Hepatocyte (in vitro differentiated cells): ENCODE data around the gene TUT7. TPM values are rescaled to one million over a fixed set of nuclear protein-coding genes. Genes with fewer than 3 reads are reported as not detected.

Experiments used
- DNase-seq: peaks from one replicate; pipeline ENCODE4 v3.0.0-alpha.2; 2016; ENCODE audit warnings: low spot score
- H2AFZ ChIP-seq: fragments of 200-600 bp; sonication (generic); 2 replicates; pipeline ENCODE4 v1.6.0; 2016; ENCODE audit warnings: antibody characterized with exemption, mild to moderate bottlenecking
- H3K27ac ChIP-seq: fragments of 200-600 bp; sonication (generic); 2 replicates; pipeline ENCODE4 v1.5.1; 2016; ENCODE audit warnings: mild to moderate bottlenecking
- H3K27me3 ChIP-seq: fragments of 200-600 bp; sonication (generic); 2 replicates; pipeline ENCODE4 v1.6.1; 2016
- H3K36me3 ChIP-seq: fragments of 200-600 bp; sonication (generic); replicated peaks from 2 replicates; pipeline ENCODE4 v1.5.1; 2016; ENCODE audit warnings: low read depth; ENCODE audit not compliant: insufficient read depth
- H3K4me1 ChIP-seq: fragments of 200-600 bp; sonication (generic); 2 replicates; pipeline ENCODE4 v1.5.1; 2016; ENCODE audit warnings: mild to moderate bottlenecking, moderate library complexity; ENCODE audit not compliant: insufficient read depth
- H3K4me2 ChIP-seq: fragments of 200-600 bp; sonication (generic); 2 replicates; pipeline ENCODE4 v1.6.0; 2016
- H3K4me3 ChIP-seq: fragments of 200-600 bp; sonication (generic); 2 replicates; pipeline ENCODE4 v1.5.1; 2016; ENCODE audit warnings: mild to moderate bottlenecking
- H3K79me2 ChIP-seq: fragments of 200-600 bp; sonication (generic); 2 replicates; pipeline ENCODE4 v1.6.0; 2017; ENCODE audit warnings: mild to moderate bottlenecking
- H3K9me2 ChIP-seq: fragments of 200-600 bp; sonication (generic); replicated peaks from 2 replicates; pipeline ENCODE4 v1.6.0; 2017; ENCODE audit warnings: mild to moderate bottlenecking; ENCODE audit not compliant: insufficient read depth
- H3K9me3 ChIP-seq: fragments of 200-600 bp; sonication (generic); 2 replicates; pipeline ENCODE4 v1.5.1; 2016; ENCODE audit warnings: low read depth, mild to moderate bottlenecking
- H4K20me1 ChIP-seq: fragments of 200-600 bp; sonication (generic); 2 replicates; pipeline ENCODE4 v1.6.0; 2016; ENCODE audit warnings: mild to moderate bottlenecking; ENCODE audit not compliant: insufficient read depth, poor library complexity, severe bottlenecking
- EZH2 ChIP-seq: fragments of 200-600 bp; sonication (generic); IDR thresholded peaks from 2 replicates; pipeline ENCODE4 v1.6.1; 2016; ENCODE audit warnings: antibody characterized with exemption, mild to moderate bottlenecking, borderline replicate concordance
- EZH2phosphoT487 ChIP-seq: fragments of 200-600 bp; sonication (generic); IDR thresholded peaks from one replicate; pipeline ENCODE4 v1.6.1; 2018; ENCODE audit warnings: antibody characterized with exemption, mild to moderate bottlenecking, low read depth, moderate library complexity; ENCODE audit not compliant: unreplicated experiment, severe bottlenecking
- WGBS: methylation state at CpG from one replicate; pipeline ENCODE4 v1.1.6; 2016; ENCODE audit warnings: low lambda C conversion rate; ENCODE audit errors: missing lambda C conversion rate; 5-methylcytosine and 5-hydroxymethylcytosine counted together
- polyA plus RNA-seq: library from polyadenylated mRNA; unstranded; fragments of >200 nt; fragmentation: Nextera tagmentation; extraction: Ambion mirVana; gene quantifications from 2 replicates; pipeline ENCODE4 v1.2.1, GENCODE V29; 2016
- total RNA-seq: library from RNA; depleted of rRNA; stranded (reverse); fragments of >200 nt; gene quantifications from 2 replicates; pipeline ENCODE4 v1.2.3, GENCODE V29; 2014
- TF ChIP-seq, protein P1 (sequence below): fragments of 200-600 bp; sonication (generic); IDR thresholded peaks from 2 replicates; pipeline ENCODE4 v1.5.1; 2016; ENCODE audit warnings: antibody characterized with exemption, mild to moderate bottlenecking; ENCODE audit not compliant: poor library complexity

Gene TUT7
- total and polyA plus RNA-seq, 2 experiments from 2014 or later: 21.5 to 33.1 TPM

DNA sequence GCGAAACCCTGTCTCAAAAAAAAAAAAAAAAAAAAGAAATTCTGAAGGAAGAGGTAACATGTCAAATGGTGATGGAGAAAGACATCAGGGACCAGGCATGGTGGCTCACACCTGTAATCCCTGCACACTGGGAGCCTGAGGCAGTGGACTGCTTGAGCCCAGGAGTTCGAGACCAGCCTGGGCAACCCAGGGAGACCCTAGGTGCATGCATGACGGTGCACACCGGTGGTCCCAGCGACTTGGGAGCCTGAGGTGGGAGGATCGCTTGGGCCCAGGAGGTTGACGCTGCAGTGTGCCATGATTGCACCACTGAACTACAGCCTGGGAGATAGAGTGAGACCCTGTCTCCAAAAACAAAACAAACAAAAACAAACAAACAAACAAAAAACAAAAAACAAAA lies 73.6 kb downstream of the TUT7 start:
- peaks cover 25% of the 10 kb centered on the region for H3K4me1 ChIP-seq
- no peak overlapping the region for H2AFZ ChIP-seq
- no peak overlapping the region for H3K27ac ChIP-seq
- peaks cover 59% of the 10 kb centered on the region for H3K79me2 ChIP-seq
- H3K36me3 ChIP-seq: no peaks in the 10 kb centered on the region
- peak overlapping the region; percentile 83 for H3K4me2 ChIP-seq
- no peaks in the 10 kb centered on the region for H3K9me2 ChIP-seq
- H3K9me3 ChIP-seq: no peaks in the 10 kb centered on the region
- no peaks in the 10 kb centered on the region for H3K27me3 ChIP-seq
- 96% methylated on average over 6 of the region's 7 CpGs for WGBS
- no peak for DNase-seq
- no peak overlapping the region for H3K4me3 ChIP-seq
- TF ChIP-seq EZH2 (no peak), EZH2phosphoT487 (no peak)
- TF ChIP-seq, protein P1, sequence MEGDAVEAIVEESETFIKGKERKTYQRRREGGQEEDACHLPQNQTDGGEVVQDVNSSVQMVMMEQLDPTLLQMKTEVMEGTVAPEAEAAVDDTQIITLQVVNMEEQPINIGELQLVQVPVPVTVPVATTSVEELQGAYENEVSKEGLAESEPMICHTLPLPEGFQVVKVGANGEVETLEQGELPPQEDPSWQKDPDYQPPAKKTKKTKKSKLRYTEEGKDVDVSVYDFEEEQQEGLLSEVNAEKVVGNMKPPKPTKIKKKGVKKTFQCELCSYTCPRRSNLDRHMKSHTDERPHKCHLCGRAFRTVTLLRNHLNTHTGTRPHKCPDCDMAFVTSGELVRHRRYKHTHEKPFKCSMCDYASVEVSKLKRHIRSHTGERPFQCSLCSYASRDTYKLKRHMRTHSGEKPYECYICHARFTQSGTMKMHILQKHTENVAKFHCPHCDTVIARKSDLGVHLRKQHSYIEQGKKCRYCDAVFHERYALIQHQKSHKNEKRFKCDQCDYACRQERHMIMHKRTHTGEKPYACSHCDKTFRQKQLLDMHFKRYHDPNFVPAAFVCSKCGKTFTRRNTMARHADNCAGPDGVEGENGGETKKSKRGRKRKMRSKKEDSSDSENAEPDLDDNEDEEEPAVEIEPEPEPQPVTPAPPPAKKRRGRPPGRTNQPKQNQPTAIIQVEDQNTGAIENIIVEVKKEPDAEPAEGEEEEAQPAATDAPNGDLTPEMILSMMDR: no peak
- H4K20me1 ChIP-seq: peaks cover 11% of the 10 kb centered on the region

DNA sequence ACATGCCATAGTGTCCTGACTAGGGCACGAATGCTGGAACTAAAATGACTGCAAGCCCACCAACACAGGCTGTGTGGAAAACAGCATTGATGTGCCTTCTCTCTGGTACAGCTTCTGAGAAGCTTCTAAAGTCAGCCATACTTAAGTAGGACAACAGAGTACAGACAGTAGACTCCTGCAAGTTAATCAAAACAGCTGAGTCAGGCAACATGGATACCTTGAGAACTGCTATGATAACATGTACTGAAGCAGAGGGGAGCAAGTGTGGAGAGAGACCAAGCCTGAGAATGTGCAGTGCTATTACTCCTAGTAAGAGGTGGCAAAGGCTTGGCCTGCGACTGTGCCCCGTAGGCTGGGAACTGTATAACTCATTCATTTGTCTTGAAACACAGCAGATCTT lies 74.4 kb downstream of the TUT7 start:
- TF ChIP-seq EZH2 (no peak), EZH2phosphoT487 (no peak)
- TF ChIP-seq, protein P1: no peak
- WGBS: 84% methylated on average over 3 of the region's 3 CpGs
- DNase-seq: peak; percentile 23
- H3K27ac ChIP-seq: peak overlapping the region; percentile 62
- H3K9me3 ChIP-seq: no peaks in the 10 kb centered on the region
- peak overlapping the region; percentile 68 for H3K4me2 ChIP-seq
- H3K27me3 ChIP-seq: no peaks in the 10 kb centered on the region
- H3K4me3 ChIP-seq: no peak overlapping the region
- H2AFZ ChIP-seq: no peak overlapping the region
- H3K36me3 ChIP-seq: no peaks in the 10 kb centered on the region
- H3K4me1 ChIP-seq: peaks cover 25% of the 10 kb centered on the region
- peaks cover 11% of the 10 kb centered on the region for H4K20me1 ChIP-seq
- peaks cover 66% of the 10 kb centered on the region for H3K79me2 ChIP-seq
- H3K9me2 ChIP-seq: no peaks in the 10 kb centered on the region

DNA sequence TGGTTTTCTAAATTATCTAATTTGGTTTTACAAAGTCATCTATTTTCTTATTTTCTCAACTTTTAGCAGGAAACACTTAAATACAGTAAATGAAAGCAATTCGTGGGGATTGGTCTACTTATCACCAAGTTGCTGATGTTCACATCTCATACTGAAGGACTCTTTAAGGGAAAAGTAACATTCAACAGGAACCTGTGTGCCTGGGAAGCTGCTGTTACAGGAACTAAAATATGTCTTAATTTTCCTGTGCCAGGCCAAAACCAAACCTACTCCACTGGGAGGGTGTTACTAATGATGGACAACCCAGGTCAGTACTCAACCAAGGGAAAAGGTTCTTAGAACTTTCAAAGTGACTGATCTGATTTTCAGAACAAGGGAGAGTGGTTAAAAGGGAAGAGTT lies 77.1 kb downstream of the TUT7 start:
- Histone ChIP-seq H2AFZ (no peak overlapping the region), H3K4me3 (no peak overlapping the region), H3K27me3 (no peaks in the 10 kb centered on the region), H3K4me2 (no peak overlapping the region), H3K36me3 (no peaks in the 10 kb centered on the region), H3K9me2 (no peaks in the 10 kb centered on the region), H3K4me1 (peaks cover 18% of the 10 kb centered on the region), H4K20me1 (peaks cover 11% of the 10 kb centered on the region), H3K9me3 (no peaks in the 10 kb centered on the region), H3K79me2 (peaks cover 77% of the 10 kb centered on the region), H3K27ac (no peak overlapping the region)
- no peak for DNase-seq
- WGBS: 75% methylated on average over 1 of the region's 1 CpG
- TF ChIP-seq, protein P1: no peak
- TF ChIP-seq EZH2 (no peak), EZH2phosphoT487 (no peak)

DNA sequence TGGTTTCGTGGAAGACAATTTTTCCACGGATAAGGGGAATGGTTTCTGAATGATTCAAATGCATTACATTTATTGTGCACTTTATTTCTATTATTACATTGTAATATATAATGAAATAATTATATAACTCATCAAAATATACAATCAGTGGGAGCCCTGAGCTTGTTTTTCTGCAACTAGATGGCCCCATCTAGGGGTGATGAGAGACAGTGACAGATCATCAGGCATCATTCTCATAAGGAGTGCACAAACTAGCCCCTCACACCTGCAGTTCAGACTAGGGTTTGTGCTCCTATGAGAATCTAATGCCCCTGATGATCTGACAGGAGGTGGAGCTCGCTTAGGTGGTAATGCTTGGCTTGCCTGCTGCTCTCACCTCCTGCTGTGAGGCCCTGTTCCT lies 78.2 kb downstream of the TUT7 start:
- Histone ChIP-seq H3K27ac (no peak overlapping the region), H3K4me1 (peaks cover 14% of the 10 kb centered on the region), H3K4me2 (no peak overlapping the region), H3K27me3 (no peaks in the 10 kb centered on the region), H4K20me1 (peaks cover 11% of the 10 kb centered on the region), H3K4me3 (no peak overlapping the region), H3K79me2 (peaks cover 76% of the 10 kb centered on the region), H2AFZ (no peak overlapping the region), H3K9me3 (no peaks in the 10 kb centered on the region), H3K36me3 (no peaks in the 10 kb centered on the region), H3K9me2 (no peaks in the 10 kb centered on the region)
- 99% methylated on average over 3 of the region's 3 CpGs for WGBS
- DNase-seq: no peak
- TF ChIP-seq EZH2: no peak
- TF ChIP-seq, protein P1: peak; percentile 25
- no peak for TF ChIP-seq EZH2phosphoT487
